ENCODE data around the gene NUDT1. TPM values are rescaled to one million over a fixed set of nuclear protein-coding genes. Genes with fewer than 3 reads are reported as not detected.

Gene NUDT1
- total RNA-seq, 1 donor from 2014 or later, result 81.6 TPM

- Mint-ChIP-seq H3K27ac (no peak overlapping the region), H3K36me3 (ENCODE audit: low read depth) (peaks cover 43% of the 10 kb centered on the region), H3K4me1 (peaks cover 5% of the 10 kb centered on the region)
These were observed 30.1 kb upstream of the NUDT1 start for GRCh38 chr7:2211926-2212325.

GRCh38 chr7:2212906-2213305 lies 29.1 kb upstream of the NUDT1 start:
- intact Hi-C loops (cut with micrococcal nuclease), result no loop called here
- DNase-seq, result no peak
- H3K36me3 Mint-ChIP-seq (ENCODE audit: low read depth), result peaks cover 46% of the 10 kb centered on the region
- H3K27ac Mint-ChIP-seq, result no peak overlapping the region
- H3K27me3 Mint-ChIP-seq, result no peaks in the 10 kb centered on the region
- H3K9me3 Mint-ChIP-seq, result no peaks in the 10 kb centered on the region
- H3K4me1 Mint-ChIP-seq, result peaks cover 5% of the 10 kb centered on the region
- H3K4me3 Mint-ChIP-seq, result no peak overlapping the region

More at GRCh38 chr7:2211926-2212325, 30.1 kb upstream of the NUDT1 start:
- Mint-ChIP-seq H3K4me3 (no peak overlapping the region), H3K9me3 (no peaks in the 10 kb centered on the region), H3K27me3 (no peaks in the 10 kb centered on the region)
- DNase-seq, result no peak
- intact Hi-C loops (cut with micrococcal nuclease), result no loop called here

GRCh38 chr7:2213551-2214215 lies 28.3 kb upstream of the NUDT1 start:
- DNase-seq, result no peak
- Mint-ChIP-seq H3K4me3 (no peak overlapping the region), H3K27ac (peak overlapping the region; percentile 64), H3K4me1 (peaks cover 5% of the 10 kb centered on the region), H3K9me3 (no peaks in the 10 kb centered on the region), H3K36me3 (ENCODE audit: low read depth) (peaks cover 46% of the 10 kb centered on the region), H3K27me3 (no peaks in the 10 kb centered on the region)
- intact Hi-C loops (cut with micrococcal nuclease), result no loop called here

- Mint-ChIP-seq H3K27me3 (no peaks in the 10 kb centered on the region), H3K27ac (no peak overlapping the region), H3K9me3 (no peaks in the 10 kb centered on the region), H3K4me3 (no peak overlapping the region), H3K36me3 (ENCODE audit: low read depth) (peaks cover 42% of the 10 kb centered on the region), H3K4me1 (peaks cover 5% of the 10 kb centered on the region)
- DNase-seq, result no peak
- intact Hi-C loops (cut with micrococcal nuclease), result no loop called here
These were observed 27.4 kb upstream of the NUDT1 start for GRCh38 chr7:2214636-2215035.

GRCh38 chr7:2215851-2216250 lies 26.2 kb upstream of the NUDT1 start:
- no peak for DNase-seq
- Mint-ChIP-seq H3K4me1 (peaks cover 2% of the 10 kb centered on the region), H3K9me3 (no peaks in the 10 kb centered on the region), H3K4me3 (no peak overlapping the region), H3K27ac (no peak overlapping the region), H3K36me3 (ENCODE audit: low read depth) (peaks cover 40% of the 10 kb centered on the region), H3K27me3 (no peaks in the 10 kb centered on the region)
- intact Hi-C loops (cut with micrococcal nuclease), result no loop called here

- intact Hi-C loops (cut with micrococcal nuclease), result no loop called here
- DNase-seq, result no peak
- Mint-ChIP-seq H3K4me3 (no peak overlapping the region), H3K36me3 (ENCODE audit: low read depth) (peaks cover 37% of the 10 kb centered on the region), H3K27ac (no peak overlapping the region), H3K4me1 (peaks cover 2% of the 10 kb centered on the region), H3K27me3 (no peaks in the 10 kb centered on the region), H3K9me3 (no peaks in the 10 kb centered on the region)
These were observed 24.8 kb upstream of the NUDT1 start for GRCh38 chr7:2217206-2217605.

- H3K4me3 Mint-ChIP-seq, result no peak overlapping the region
- H3K27ac Mint-ChIP-seq, result no peak overlapping the region
- H3K4me1 Mint-ChIP-seq, result peaks cover 2% of the 10 kb centered on the region
- intact Hi-C loops (cut with micrococcal nuclease), result no loop called here
- no peak for DNase-seq
- peaks cover 35% of the 10 kb centered on the region for H3K36me3 Mint-ChIP-seq (ENCODE audit: low read depth)
- no peaks in the 10 kb centered on the region for H3K27me3 Mint-ChIP-seq
- H3K9me3 Mint-ChIP-seq, result no peaks in the 10 kb centered on the region
These were observed 24.1 kb upstream of the NUDT1 start for GRCh38 chr7:2217716-2218443.

- peaks cover 2% of the 10 kb centered on the region for H3K4me1 Mint-ChIP-seq
- H3K4me3 Mint-ChIP-seq, result no peak overlapping the region
- H3K36me3 Mint-ChIP-seq (ENCODE audit: low read depth), result peaks cover 33% of the 10 kb centered on the region
- no peak overlapping the region for H3K27ac Mint-ChIP-seq
- intact Hi-C loops (cut with micrococcal nuclease), result no loop called here
- DNase-seq, result no peak
- no peaks in the 10 kb centered on the region for H3K27me3 Mint-ChIP-seq
- no peaks in the 10 kb centered on the region for H3K9me3 Mint-ChIP-seq
These were observed 23.6 kb upstream of the NUDT1 start for GRCh38 chr7:2218444-2218785.

GRCh38 chr7:2219136-2219535 lies 22.9 kb upstream of the NUDT1 start:
- Mint-ChIP-seq H3K27me3 (no peaks in the 10 kb centered on the region), H3K9me3 (no peaks in the 10 kb centered on the region), H3K4me1 (peaks cover 2% of the 10 kb centered on the region), H3K36me3 (ENCODE audit: low read depth) (peaks cover 29% of the 10 kb centered on the region), H3K27ac (no peak overlapping the region), H3K4me3 (no peak overlapping the region)
- intact Hi-C loops (cut with micrococcal nuclease), result no loop called here
- DNase-seq, result no peak

- peaks cover 32% of the 10 kb centered on the region for H3K36me3 Mint-ChIP-seq (ENCODE audit: low read depth)
- no peak overlapping the region for H3K27ac Mint-ChIP-seq
- H3K4me1 Mint-ChIP-seq, result peaks cover 2% of the 10 kb centered on the region
- intact Hi-C loops (cut with micrococcal nuclease), result no loop called here
- no peak overlapping the region for H3K4me3 Mint-ChIP-seq
- H3K9me3 Mint-ChIP-seq, result no peaks in the 10 kb centered on the region
- H3K27me3 Mint-ChIP-seq, result no peaks in the 10 kb centered on the region
- DNase-seq, result no peak
These were observed 22.4 kb upstream of the NUDT1 start for GRCh38 chr7:2219606-2220005.

GRCh38 chr7:2220030-2220429 lies 22.0 kb upstream of the NUDT1 start:
- H3K4me1 Mint-ChIP-seq, result peaks cover 2% of the 10 kb centered on the region
- no peaks in the 10 kb centered on the region for H3K9me3 Mint-ChIP-seq
- H3K27ac Mint-ChIP-seq, result no peak overlapping the region
- intact Hi-C loops (cut with micrococcal nuclease), result no loop called here
- peaks cover 34% of the 10 kb centered on the region for H3K36me3 Mint-ChIP-seq (ENCODE audit: low read depth)
- DNase-seq, result no peak
- H3K4me3 Mint-ChIP-seq, result no peak overlapping the region
- H3K27me3 Mint-ChIP-seq, result no peaks in the 10 kb centered on the region

GRCh38 chr7:2220506-2220905 lies 21.5 kb upstream of the NUDT1 start:
- peaks cover 2% of the 10 kb centered on the region for H3K4me1 Mint-ChIP-seq
- no peak overlapping the region for H3K27ac Mint-ChIP-seq
- peaks cover 34% of the 10 kb centered on the region for H3K36me3 Mint-ChIP-seq (ENCODE audit: low read depth)
- no peaks in the 10 kb centered on the region for H3K9me3 Mint-ChIP-seq
- no peaks in the 10 kb centered on the region for H3K27me3 Mint-ChIP-seq
- no peak overlapping the region for H3K4me3 Mint-ChIP-seq
- intact Hi-C loops (cut with micrococcal nuclease), result no loop called here
- DNase-seq, result no peak

- intact Hi-C loops (cut with micrococcal nuclease), result no loop called here
- no peaks in the 10 kb centered on the region for H3K9me3 Mint-ChIP-seq
- no peaks in the 10 kb centered on the region for H3K27me3 Mint-ChIP-seq
- DNase-seq, result no peak
- H3K4me3 Mint-ChIP-seq, result no peak overlapping the region
- peaks cover 32% of the 10 kb centered on the region for H3K36me3 Mint-ChIP-seq (ENCODE audit: low read depth)
- peaks cover under 1% of the 10 kb centered on the region for H3K4me1 Mint-ChIP-seq
- H3K27ac Mint-ChIP-seq, result no peak overlapping the region
These were observed 21.1 kb upstream of the NUDT1 start for GRCh38 chr7:2220954-2221353.

GRCh38 chr7:2222516-2222915 lies 19.5 kb upstream of the NUDT1 start:
- no peak for DNase-seq
- H3K27me3 Mint-ChIP-seq, result no peaks in the 10 kb centered on the region
- H3K27ac Mint-ChIP-seq, result no peak overlapping the region
- peaks cover 2% of the 10 kb centered on the region for H3K4me1 Mint-ChIP-seq
- H3K36me3 Mint-ChIP-seq (ENCODE audit: low read depth), result peaks cover 32% of the 10 kb centered on the region
- no peaks in the 10 kb centered on the region for H3K9me3 Mint-ChIP-seq
- intact Hi-C loops (cut with micrococcal nuclease), result no loop called here
- no peak overlapping the region for H3K4me3 Mint-ChIP-seq

GRCh38 chr7:2223321-2223720 lies 18.7 kb upstream of the NUDT1 start:
- no peaks in the 10 kb centered on the region for H3K27me3 Mint-ChIP-seq
- intact Hi-C loops (cut with micrococcal nuclease), result no loop called here
- DNase-seq, result no peak
- H3K4me1 Mint-ChIP-seq, result peaks cover 2% of the 10 kb centered on the region
- no peaks in the 10 kb centered on the region for H3K9me3 Mint-ChIP-seq
- H3K27ac Mint-ChIP-seq, result no peak overlapping the region
- no peak overlapping the region for H3K4me3 Mint-ChIP-seq
- peaks cover 31% of the 10 kb centered on the region for H3K36me3 Mint-ChIP-seq (ENCODE audit: low read depth)

All from activated CD4-positive, alpha-beta T cell treated with anti-CD3 and anti-CD28 coated beads, Interleukin-2, amount 10 ng/mL, durations not matched to agents 24 days and 14 days (primary cell).